Measurements from ENCODE around the gene IKZF2. TPM values are rescaled to one million over a fixed set of nuclear protein-coding genes. Genes with fewer than 3 reads are reported as not detected.

Gene IKZF2
- total RNA-seq, 1 experiment from 2014 or later = 0.44 TPM

- no peak for DNase-seq (ENCODE audit: low read depth, low spot score)
- H3K36me3 ChIP-seq (ENCODE audit: control insufficient read depth, insufficient read depth, low read length) = no peaks in the 10 kb centered on the region
- H3K4me3 ChIP-seq (ENCODE audit: low read depth in 2 of 2, low read length in 2 of 2) = no peak overlapping the region
- H3K9me3 ChIP-seq (ENCODE audit: control insufficient read depth, insufficient read depth, low read depth, low read length) = no peaks in the 10 kb centered on the region
- in situ Hi-C loops (cut with HindIII; ENCODE audit: low pct_unique_long_range_greater_than_20kb, low sequenced_read_pairs) (no loop called here), intact Hi-C loops (cut with micrococcal nuclease; ENCODE audit: unreplicated experiment) (no loop called here)
- ChIA-PET CTCF (no interaction called here), POLR2A (no interaction called here)
- TF ChIP-seq CTCF (IDR thresholded peaks at IDR 0.05) (no peak), SIN3A (IDR thresholded peaks at IDR 0.05; ENCODE audit: borderline replicate concordance, insufficient read depth, low read depth, low read length) (no peak), TCF7L2 (IDR thresholded peaks at IDR 0.05; ENCODE audit: low read depth, low read length) (no peak), POLR2AphosphoS5 (IDR thresholded peaks at IDR 0.05; ENCODE audit: low read depth, low read length) (no peak), REST (IDR thresholded peaks at IDR 0.05; ENCODE audit: insufficient read depth in 1 of 2, low read depth in 2 of 2, low read length in 1 of 2) (no peak)
- no peak for ATAC-seq
- BruUV-seq (replicated peaks) = no TSS peak
- peaks cover 25% of the 10 kb centered on the region for H3K27me3 ChIP-seq (ENCODE audit: control insufficient read depth, insufficient read depth, low read length)
- peaks cover 9% of the 10 kb centered on the region for H3K4me1 ChIP-seq (ENCODE audit: control insufficient read depth, insufficient read depth, low read length)
- no peak overlapping the region for H3K27ac ChIP-seq (ENCODE audit: low read length)
Observed at GRCh38 chr2:213148572-213149261, 2.7 kb downstream of the IKZF2 start.

- CTCF ChIA-PET = no interaction called here
- POLR2A ChIA-PET = no interaction called here
- ATAC-seq = no peak
- Histone ChIP-seq H3K4me1 (ENCODE audit: control insufficient read depth, insufficient read depth, low read length) (peaks cover 8% of the 10 kb centered on the region), H3K4me3 (ENCODE audit: low read depth in 2 of 2, low read length in 2 of 2) (no peak overlapping the region), H3K27ac (ENCODE audit: low read length) (no peak overlapping the region), H3K9me3 (ENCODE audit: control insufficient read depth, insufficient read depth, low read depth, low read length) (no peaks in the 10 kb centered on the region), H3K27me3 (ENCODE audit: control insufficient read depth, insufficient read depth, low read length) (peaks cover 18% of the 10 kb centered on the region), H3K36me3 (ENCODE audit: control insufficient read depth, insufficient read depth, low read length) (no peaks in the 10 kb centered on the region)
- in situ Hi-C loops (cut with HindIII; ENCODE audit: low pct_unique_long_range_greater_than_20kb, low sequenced_read_pairs) (no loop called here), intact Hi-C loops (cut with micrococcal nuclease; ENCODE audit: unreplicated experiment) (no loop called here)
- TF ChIP-seq SIN3A (IDR thresholded peaks at IDR 0.05; ENCODE audit: borderline replicate concordance, insufficient read depth, low read depth, low read length) (no peak), REST (IDR thresholded peaks at IDR 0.05; ENCODE audit: insufficient read depth in 1 of 2, low read depth in 2 of 2, low read length in 1 of 2) (no peak), POLR2AphosphoS5 (IDR thresholded peaks at IDR 0.05; ENCODE audit: low read depth, low read length) (no peak), CTCF (IDR thresholded peaks at IDR 0.05) (no peak), TCF7L2 (IDR thresholded peaks at IDR 0.05; ENCODE audit: low read depth, low read length) (no peak)
- DNase-seq (ENCODE audit: low read depth, low spot score) = no peak
- no TSS peak for BruUV-seq (replicated peaks)
Observed at GRCh38 chr2:213147538-213147937, 3.9 kb downstream of the IKZF2 start.
